ENCODE data around the gene BHLHE23.

BHLHE23 gene

GRCh38 chr20:63023936-63024571, 17.3 kb upstream of the BHLHE23 start:
- TF ChIP-seq, protein P1, sequence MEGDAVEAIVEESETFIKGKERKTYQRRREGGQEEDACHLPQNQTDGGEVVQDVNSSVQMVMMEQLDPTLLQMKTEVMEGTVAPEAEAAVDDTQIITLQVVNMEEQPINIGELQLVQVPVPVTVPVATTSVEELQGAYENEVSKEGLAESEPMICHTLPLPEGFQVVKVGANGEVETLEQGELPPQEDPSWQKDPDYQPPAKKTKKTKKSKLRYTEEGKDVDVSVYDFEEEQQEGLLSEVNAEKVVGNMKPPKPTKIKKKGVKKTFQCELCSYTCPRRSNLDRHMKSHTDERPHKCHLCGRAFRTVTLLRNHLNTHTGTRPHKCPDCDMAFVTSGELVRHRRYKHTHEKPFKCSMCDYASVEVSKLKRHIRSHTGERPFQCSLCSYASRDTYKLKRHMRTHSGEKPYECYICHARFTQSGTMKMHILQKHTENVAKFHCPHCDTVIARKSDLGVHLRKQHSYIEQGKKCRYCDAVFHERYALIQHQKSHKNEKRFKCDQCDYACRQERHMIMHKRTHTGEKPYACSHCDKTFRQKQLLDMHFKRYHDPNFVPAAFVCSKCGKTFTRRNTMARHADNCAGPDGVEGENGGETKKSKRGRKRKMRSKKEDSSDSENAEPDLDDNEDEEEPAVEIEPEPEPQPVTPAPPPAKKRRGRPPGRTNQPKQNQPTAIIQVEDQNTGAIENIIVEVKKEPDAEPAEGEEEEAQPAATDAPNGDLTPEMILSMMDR (conservative IDR thresholded peaks at IDR 0.05; ENCODE audit: low read length): no peak
- no peak for DNase-seq (ENCODE audit: low read depth)
- H3K4me3 ChIP-seq (ENCODE audit: low read length): no peak overlapping the region

- H3K4me3 ChIP-seq (ENCODE audit: low read length): no peak overlapping the region
- TF ChIP-seq, protein P1 (conservative IDR thresholded peaks at IDR 0.05; ENCODE audit: low read length): no peak
- no peak for DNase-seq (ENCODE audit: low read depth)
Observed at GRCh38 chr20:63023071-63023935, 16.5 kb upstream of the BHLHE23 start.

DNA sequence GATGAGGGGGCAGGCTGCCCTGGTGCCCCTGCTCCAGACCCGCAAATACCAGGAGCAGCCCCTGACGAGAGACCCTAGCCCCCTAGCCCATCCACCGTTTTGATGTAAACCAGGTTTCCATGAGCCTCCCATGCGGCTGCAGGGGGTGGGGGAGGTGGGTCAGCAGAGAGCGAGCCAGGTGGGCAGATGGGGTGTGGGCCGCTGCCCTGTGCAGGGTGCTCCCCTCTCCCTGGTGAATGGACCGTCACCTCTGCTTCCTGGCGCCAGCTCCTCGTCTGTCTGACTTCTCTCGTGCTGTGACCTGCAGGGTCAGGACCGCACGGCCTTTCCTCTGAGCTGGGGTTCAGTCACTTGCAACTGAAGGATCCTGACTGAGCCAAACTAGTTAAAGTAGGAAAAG, 15.7 kb upstream of the BHLHE23 start:
- no peak overlapping the region for H3K4me3 ChIP-seq (ENCODE audit: low read length)
- TF ChIP-seq, protein P1 (conservative IDR thresholded peaks at IDR 0.05; ENCODE audit: low read length): no peak
- DNase-seq (ENCODE audit: low read depth): no peak

- no peak overlapping the region for H3K4me3 ChIP-seq (ENCODE audit: low read length)
- no peak for DNase-seq (ENCODE audit: low read depth)
- TF ChIP-seq, protein P1 (conservative IDR thresholded peaks at IDR 0.05; ENCODE audit: low read length): no peak
Observed at GRCh38 chr20:63021356-63022321, 14.9 kb upstream of the BHLHE23 start.

GRCh38 chr20:63020681-63021080, 13.9 kb upstream of the BHLHE23 start:
- no peak for DNase-seq (ENCODE audit: low read depth)
- no peak overlapping the region for H3K4me3 ChIP-seq (ENCODE audit: low read length)
- TF ChIP-seq, protein P1 (conservative IDR thresholded peaks at IDR 0.05; ENCODE audit: low read length): no peak

DNA sequence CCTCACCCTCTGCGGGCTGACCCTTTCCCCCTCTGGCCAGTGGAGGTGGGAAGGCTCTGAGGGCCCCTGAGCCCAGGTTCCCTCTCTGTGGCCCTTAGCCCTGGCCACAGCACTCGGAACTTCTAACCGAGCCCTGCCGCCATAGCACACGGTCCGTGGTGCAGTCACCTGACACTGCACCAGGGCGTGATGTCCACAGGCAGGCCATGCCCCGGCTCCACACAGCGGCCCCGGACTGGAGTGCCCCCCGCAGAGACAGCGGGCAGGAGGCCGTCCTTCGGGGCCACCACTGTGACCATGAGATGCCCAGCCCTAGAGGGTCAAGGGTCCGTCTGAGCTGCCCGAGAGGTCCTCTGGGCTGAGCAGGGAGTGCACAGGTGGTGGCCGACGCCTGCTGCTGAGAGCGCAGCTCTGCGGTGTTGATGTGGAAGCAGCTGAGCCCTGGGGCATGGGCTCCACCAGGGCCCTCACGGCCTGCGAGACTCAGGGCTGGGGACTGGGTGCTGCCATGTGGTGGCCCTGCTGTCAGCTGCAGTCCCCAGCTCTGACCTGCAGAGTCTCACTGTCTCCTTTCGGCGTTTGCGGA, 11.2 kb upstream of the BHLHE23 start:
- TF ChIP-seq, protein P1 (conservative IDR thresholded peaks at IDR 0.05; ENCODE audit: low read length): no peak
- DNase-seq (ENCODE audit: low read depth): no peak
- no peak overlapping the region for H3K4me3 ChIP-seq (ENCODE audit: low read length)

Measured in AG10803 (cell line).